Body of pancreas (tissue), 4 donors: ENCODE measurements around the gene ABHD5. TPM values are rescaled to one million over a fixed set of nuclear protein-coding genes. Genes with fewer than 3 reads are reported as not detected.

Experiments
- ATAC-seq: fragments of 150-250 bp; one replicate; pipeline ENCODE4 v1.9.1; 2016
- DNase-seq, 4 donors: peaks; one replicate each; pipeline ENCODE4 v3.0.0-alpha.2; 2019
- H3K27ac ChIP-seq, 4 donors: fragments of 200-600 bp; sonication (generic); 1 replicate in 3 of 4; 2 replicates in 1 of 4; pipeline versions ENCODE4 v1.5.1 to v1.6.1; 2016 to 2019; ENCODE audit warnings: mild to moderate bottlenecking in 1 of 4, mixed read lengths in 1 of 4, moderate library complexity in 1 of 4
- H3K27me3 ChIP-seq, 2 donors: fragments of 200-600 bp; sonication (generic); one replicate each; pipeline ENCODE4 v1.6.0; 2016; ENCODE audit warnings: mild to moderate bottlenecking in 1 of 2
- H3K36me3 ChIP-seq, 2 donors: fragments of 200-600 bp; sonication (generic); replicated peaks in 1 of 2; 2 replicates each; pipeline ENCODE4 v1.5.1; 2016; ENCODE audit warnings: low read depth in 2 of 2; ENCODE audit not compliant: insufficient read depth in 1 of 2
- H3K4me1 ChIP-seq: fragments of 200-600 bp; sonication (generic); one replicate; pipeline ENCODE4 v1.6.0; 2016
- H3K4me3 ChIP-seq, 2 donors: fragments of 200-600 bp; sonication (generic); 1 replicate in 1 of 2; 2 replicates in 1 of 2; pipeline ENCODE4 v1.5.1; 2016 to 2019
- H3K9me3 ChIP-seq, 3 donors: fragments of 200-600 bp; sonication (generic); 1 replicate in 2 of 3; 2 replicates in 1 of 3; pipeline ENCODE4 v1.5.1; 2016
- CTCF ChIP-seq, 7 experiments: fragments of 450-650 bp in 4 of 7; fragments of 200-600 bp in 3 of 7; sonication (generic) in 3 of 7; IDR thresholded peaks; one replicate each; pipeline ENCODE4 v1.5.1; 2016 to 2019; ENCODE audit warnings: antibody characterized with exemption in 7 of 7
- POLR2A ChIP-seq, 3 donors: fragments of 450-650 bp; IDR thresholded peaks; one replicate each; pipeline ENCODE4 v1.6.1; 2016; ENCODE audit warnings: antibody characterized with exemption in 3 of 3, mild to moderate bottlenecking in 2 of 3
- WGBS, 2 donors: methylation state at CpG; one replicate each; pipeline ENCODE4 v1.1.5; 2017; 5-methylcytosine and 5-hydroxymethylcytosine counted together
- intact Hi-C: fragments of 100-400 bp; cut with DNase I; formaldehyde crosslinking; loops from one replicate; pipeline ENCODE4 v1.15.1; 2023
- total RNA-seq, 2 donors: library from RNA; depleted of rRNA; stranded (reverse); fragments of >200 nt; gene quantifications; one replicate each; pipeline ENCODE4 v1.1.0, GENCODE V29; 2016

Gene ABHD5
- total RNA-seq, 2 donors from 2014 or later, result 14.8 to 21.8 TPM

GRCh38 chr3:43766672-43767465, 76.1 kb downstream of the ABHD5 start:
- H3K4me1 ChIP-seq, result peaks cover 28% of the 10 kb centered on the region
- WGBS, 2 donors, result 45 to 46% methylated on average over 2 of the region's 2 CpGs

GRCh38 chr3:43768381-43768973, 77.7 kb downstream of the ABHD5 start:
- intact Hi-C loops, result no loop called here
- WGBS, 2 donors, result 44 to 56% methylated on average over 5 of the region's 5 CpGs
- H3K4me1 ChIP-seq, result peaks cover 28% of the 10 kb centered on the region
- H3K9me3 ChIP-seq, result no peaks in the 10 kb centered on the region
- no peak for TF ChIP-seq CTCF (IDR thresholded peaks at IDR 0.05)
- no peak for TF ChIP-seq POLR2A (IDR thresholded peaks at IDR 0.05)
- H3K27me3 ChIP-seq, result no peaks in the 10 kb centered on the region
- DNase-seq, result peak in 2 of 4 donors; percentile 12 to 30
- no peak overlapping the region for H3K27ac ChIP-seq
- no peak overlapping the region for H3K4me3 ChIP-seq
- no peak for ATAC-seq
- no peaks in the 10 kb centered on the region for H3K36me3 ChIP-seq

More at GRCh38 chr3:43766672-43767465, 76.1 kb downstream of the ABHD5 start:
- ATAC-seq, result no peak
- intact Hi-C loops, result no loop called here
- H3K27me3 ChIP-seq, result no peaks in the 10 kb centered on the region
- DNase-seq, result no peak
- TF ChIP-seq CTCF (IDR thresholded peaks at IDR 0.05) (no peak), POLR2A (IDR thresholded peaks at IDR 0.05) (no peak)
- no peaks in the 10 kb centered on the region for H3K9me3 ChIP-seq
- H3K36me3 ChIP-seq, result no peaks in the 10 kb centered on the region
- no peak overlapping the region for H3K27ac ChIP-seq
- no peak overlapping the region for H3K4me3 ChIP-seq

- 4 to 21% methylated on average over 6 to 22 of the region's 22 CpGs for WGBS, 2 donors
- H3K4me3 ChIP-seq, result no peak overlapping the region
- peak overlapping the region; percentile 44 to 78 (median 63) for H3K27ac ChIP-seq
- intact Hi-C loops, result no loop called here
- no peaks in the 10 kb centered on the region for H3K9me3 ChIP-seq
- H3K4me1 ChIP-seq, result peaks cover 28% of the 10 kb centered on the region
- no peak for TF ChIP-seq POLR2A (IDR thresholded peaks at IDR 0.05)
- peak; percentile 78 to 93 (median 88) for TF ChIP-seq CTCF (IDR thresholded peaks at IDR 0.05)
- H3K36me3 ChIP-seq, result no peaks in the 10 kb centered on the region
- peak; percentile 90 for ATAC-seq
- peak; percentile 95 to 98 (median 96) for DNase-seq
- no peaks in the 10 kb centered on the region for H3K27me3 ChIP-seq
Observed at GRCh38 chr3:43769097-43769884, 78.6 kb downstream of the ABHD5 start.

- no peak overlapping the region for H3K4me3 ChIP-seq
- peak; percentile 12 for ATAC-seq
- H3K4me1 ChIP-seq, result peaks cover 28% of the 10 kb centered on the region
- TF ChIP-seq CTCF (IDR thresholded peaks at IDR 0.05) (no peak), POLR2A (IDR thresholded peaks at IDR 0.05) (no peak)
- H3K27ac ChIP-seq, result peak overlapping the region; percentile 44 to 78 (median 63)
- DNase-seq, result peak in 1 of 4 donors; percentile 23
- H3K36me3 ChIP-seq, result no peaks in the 10 kb centered on the region
- H3K9me3 ChIP-seq, result no peaks in the 10 kb centered on the region
- intact Hi-C loops, result no loop called here
- WGBS, 2 donors, result 47 to 88% methylated on average over 2 to 7 of the region's 7 CpGs
- H3K27me3 ChIP-seq, result no peaks in the 10 kb centered on the region
Observed at GRCh38 chr3:43769885-43770425, 79.2 kb downstream of the ABHD5 start.
